Common myeloid progenitor, CD34-positive (primary cell): ENCODE measurements around the gene STRIP2.
A peak's percentile ranks its signal among the peaks of the same experiment; 100 is the strongest.
"Not testable (repeated sequence)": the region's sequence is repeated elsewhere in the genome, so short reads cannot be mapped to it uniquely, and the experiment has no call there.

ENCODE experiments used
- CTCF ChIA-PET: fragments of 350-600 bp; sonication (Branson Sonifier 250); formaldehyde crosslinking; loops from one replicate; lab custom pipeline; 2021; ENCODE audit warnings: antibody characterized with exemption; lab: Charles Lee
- POLR2A ChIA-PET: fragments of 350-600 bp; sonication (Branson Sonifier 250); formaldehyde crosslinking; loops from one replicate; lab custom pipeline; 2021; ENCODE audit warnings: antibody characterized with exemption; lab: Charles Lee
- DNase-seq, 3 donors: peaks; one replicate each; pipeline versions ENCODE4 v3.0.0 to v3.0.0-alpha.2; 2013
- H3K27ac ChIP-seq, 2 experiments: 1 replicate in 1 of 2; 2 replicates in 1 of 2; pipeline ENCODE4 v1.7.0; 2013; ENCODE audit warnings: inconsistent platforms in 2 of 2, low read length in 2 of 2, mild to moderate bottlenecking in 2 of 2, low read depth in 1 of 2, moderate library complexity in 1 of 2; ENCODE audit not compliant: severe bottlenecking in 2 of 2, insufficient read depth in 1 of 2, poor library complexity in 1 of 2
- H3K27me3 ChIP-seq, 5 experiments: replicated peaks in 2 of 5; 1 replicate in 3 of 5; 2 replicates in 2 of 5; pipeline versions ENCODE4 v1.6.1 to v1.7.0; 2013; ENCODE audit warnings: low read length in 4 of 5, mild to moderate bottlenecking in 2 of 5, moderate library complexity in 2 of 5, inconsistent platforms in 1 of 5; ENCODE audit not compliant: insufficient read depth in 5 of 5, control insufficient read depth in 4 of 5
- H3K36me3 ChIP-seq, 4 experiments: 1 replicate in 2 of 4; 2 replicates in 2 of 4; pipeline versions ENCODE4 v1.6.1 to v1.7.0; 2013; ENCODE audit warnings: low read length in 3 of 4, control low read depth in 1 of 4, mild to moderate bottlenecking in 1 of 4; ENCODE audit not compliant: control insufficient read depth in 4 of 4, insufficient read depth in 4 of 4
- H3K4me1 ChIP-seq, 4 experiments: 1 replicate in 3 of 4; 2 replicates in 1 of 4; pipeline versions ENCODE4 v1.6.1 to v1.7.1; 2013; ENCODE audit warnings: low read length in 3 of 4, mild to moderate bottlenecking in 3 of 4, control low read depth in 1 of 4, inconsistent platforms in 1 of 4, moderate library complexity in 1 of 4; ENCODE audit not compliant: control insufficient read depth in 4 of 4, insufficient read depth in 4 of 4; ENCODE audit errors: control extremely low read depth in 1 of 4
- H3K4me3 ChIP-seq, 7 experiments: 1 replicate in 4 of 7; 2 replicates in 3 of 7; pipeline versions ENCODE4 v1.5.1 to v1.7.0; 2013; ENCODE audit warnings: mild to moderate bottlenecking in 7 of 7, low read length in 6 of 7, moderate library complexity in 6 of 7, inconsistent platforms in 2 of 7, low read depth in 2 of 7, control low read depth in 1 of 7; ENCODE audit not compliant: insufficient read depth in 4 of 7, control insufficient read depth in 1 of 7; ENCODE audit errors: extremely low read depth in 1 of 7
- H3K9me3 ChIP-seq, 5 experiments: 1 replicate in 4 of 5; 2 replicates in 1 of 5; pipeline versions ENCODE4 v1.6.1 to v1.7.1; 2013; ENCODE audit warnings: low read length in 4 of 5, mild to moderate bottlenecking in 2 of 5, inconsistent platforms in 1 of 5, low read depth in 1 of 5, moderate library complexity in 1 of 5; ENCODE audit not compliant: control insufficient read depth in 4 of 5, insufficient read depth in 2 of 5; ENCODE audit errors: control extremely low read depth in 1 of 5
- WGBS: methylation state at CpG from one replicate; pipeline ENCODE4 v1.1.5; 2013; ENCODE audit not compliant: insufficient coverage; 5-methylcytosine and 5-hydroxymethylcytosine counted together

STRIP2 gene

DNA sequence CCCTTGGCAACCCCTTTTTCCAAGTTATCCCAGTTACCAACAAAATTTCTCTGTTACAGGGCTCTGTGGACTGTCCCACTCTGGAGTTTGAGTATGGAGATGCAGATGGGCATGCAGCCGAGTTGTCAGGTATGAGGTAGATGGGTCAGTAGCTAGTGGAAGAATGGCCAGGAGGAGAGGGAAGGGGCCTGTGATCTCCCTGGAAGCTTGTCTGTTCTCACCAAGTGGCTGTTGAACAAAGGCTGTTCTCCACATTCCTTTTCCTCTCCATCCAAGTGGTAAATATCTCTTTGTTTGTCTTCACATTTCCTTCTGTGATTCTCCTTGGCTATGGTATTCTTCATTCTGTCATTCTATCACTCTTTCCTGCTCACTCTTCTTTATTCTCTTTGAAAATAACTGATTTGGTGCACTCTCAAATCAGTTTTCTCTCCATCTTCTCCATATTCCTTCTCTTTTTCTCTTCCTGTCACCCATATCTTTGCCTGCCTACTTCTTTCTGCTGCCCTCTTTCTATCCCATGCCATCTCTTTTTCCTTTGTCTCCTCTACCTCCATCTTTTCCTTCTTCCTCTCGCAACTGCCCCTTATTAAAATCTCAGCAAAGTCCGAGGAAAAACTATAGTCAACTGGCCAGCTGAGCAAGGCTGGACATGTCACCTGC, 5.9 kb downstream of the STRIP2 start:
- no peaks in the 10 kb centered on the region for H3K36me3 ChIP-seq
- peak overlapping the region in 1 of 2 experiments; percentile 65 for H3K27ac ChIP-seq
- ChIA-PET CTCF (interaction anchor here (0.7 to 1.2 kb wide), 3 partner anchors 69 to 232 kb away, joined by 3 to 4 read pairs (median 3); no protein-coding TSS in a partner anchor), POLR2A (no interaction called here)
- no peak overlapping the region for H3K4me3 ChIP-seq
- no peak for DNase-seq
- peaks cover 1 to 14% (median 6%) of the 10 kb centered on the region in 4 experiments for H3K4me1 ChIP-seq
- H3K27me3 ChIP-seq, result peaks cover 0 to 16% (median 7%) of the 10 kb centered on the region in 5 experiments
- no peaks in the 10 kb centered on the region for H3K9me3 ChIP-seq
- 90% methylated on average over 2 of the region's 3 CpGs for WGBS

DNA sequence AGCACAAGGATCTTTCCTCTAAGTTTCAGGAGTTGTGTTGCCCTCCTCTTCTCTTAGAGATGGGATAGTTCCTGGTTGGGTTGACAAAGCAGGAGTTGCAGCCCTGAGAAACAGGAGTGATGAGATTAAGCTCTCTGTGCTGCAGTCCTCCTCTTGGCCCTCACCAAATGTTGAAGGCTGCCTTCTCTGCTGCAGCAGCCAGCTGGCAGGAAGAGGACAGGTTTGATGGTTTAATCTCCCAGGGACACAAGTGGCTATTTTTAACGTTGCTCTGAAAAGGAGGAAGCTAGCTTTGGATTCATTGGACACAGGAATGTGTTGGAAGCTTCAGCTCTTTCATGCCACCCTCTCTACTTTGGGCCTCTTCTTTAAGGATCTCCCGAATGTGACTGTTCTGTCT, 9.4 kb downstream of the STRIP2 start:
- no peaks in the 10 kb centered on the region for H3K27me3 ChIP-seq
- DNase-seq, result peak in 1 of 3 donors; percentile 10
- no peak overlapping the region for H3K27ac ChIP-seq
- H3K9me3 ChIP-seq, result peaks cover 0 to 4% (median 0%) of the 10 kb centered on the region in 5 experiments
- peaks cover 0 to 6% (median 0%) of the 10 kb centered on the region in 4 experiments for H3K36me3 ChIP-seq
- H3K4me3 ChIP-seq, result no peak overlapping the region
- WGBS, result 60% methylated on average over 1 of the region's 2 CpGs
- ChIA-PET POLR2A (no interaction called here), CTCF (interaction anchor here (0.8 to 1.3 kb wide), 3 partner anchors 100 to 226 kb away, joined by 3 read pairs; no protein-coding TSS in a partner anchor)
- peaks cover 0 to 10% (median 3%) of the 10 kb centered on the region in 4 experiments for H3K4me1 ChIP-seq

GRCh38 chr7:129444776-129445175, 10.5 kb downstream of the STRIP2 start:
- CTCF ChIA-PET, H3K4me1 ChIP-seq, H3K27me3 ChIP-seq, H3K36me3 ChIP-seq, H3K27ac ChIP-seq, POLR2A ChIA-PET, H3K4me3 ChIP-seq, DNase-seq: not testable (repeated sequence)
- H3K9me3 ChIP-seq, result peaks cover 0 to 12% (median 3%) of the 10 kb centered on the region in 5 experiments
- WGBS, result no CpG with 5 or more reads among the region's 5 CpGs

DNA sequence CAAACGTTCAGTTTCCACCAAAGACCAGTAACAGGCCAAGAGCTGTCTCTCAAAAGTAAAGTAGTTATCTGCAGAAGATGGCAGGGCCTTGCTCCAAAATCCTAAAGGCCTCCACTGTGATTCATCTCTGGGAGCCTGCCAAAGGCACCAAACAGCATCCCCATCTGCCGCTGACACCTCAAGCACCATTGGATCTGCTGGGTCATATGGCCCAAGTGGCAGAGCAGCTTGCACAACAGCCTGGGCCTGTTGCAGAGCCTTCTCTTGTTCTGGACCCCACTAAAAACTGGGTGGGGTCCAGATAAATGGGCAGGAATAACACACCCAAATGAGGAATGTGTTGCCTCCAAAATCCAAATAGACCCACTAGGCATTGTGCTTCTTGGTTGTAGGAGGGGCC, 12.7 kb downstream of the STRIP2 start:
- H3K36me3 ChIP-seq, H3K4me3 ChIP-seq, H3K27ac ChIP-seq, H3K4me1 ChIP-seq, POLR2A ChIA-PET, DNase-seq, H3K27me3 ChIP-seq: not testable (repeated sequence)
- H3K9me3 ChIP-seq, result peaks cover 0 to 12% (median 3%) of the 10 kb centered on the region in 5 experiments
- CTCF ChIA-PET, result interaction anchor here (0.6 to 1.0 kb wide), 2 partner anchors 36 to 527 kb away, joined by 3 read pairs; no protein-coding TSS in a partner anchor
- 50% methylated on average over 2 of the region's 2 CpGs for WGBS

DNA sequence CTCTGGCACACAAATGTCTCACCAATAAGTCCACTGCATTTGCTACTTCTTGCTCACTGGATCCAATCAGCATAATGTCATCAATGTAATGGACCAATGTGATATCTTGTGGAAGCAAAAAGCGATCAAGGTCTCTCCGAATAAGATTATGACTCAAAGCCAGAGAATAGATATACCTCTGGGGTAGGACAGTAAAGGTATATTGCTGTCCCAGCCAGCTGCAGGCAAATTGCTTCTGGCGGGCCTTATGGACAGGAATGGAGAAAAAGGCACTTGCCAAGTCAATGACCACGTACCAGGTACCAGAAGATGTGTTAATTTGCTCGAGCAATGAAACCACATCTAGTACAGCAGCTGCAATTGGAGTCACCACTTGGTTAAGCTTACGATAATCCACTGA, 13.2 kb downstream of the STRIP2 start:
- DNase-seq, H3K27me3 ChIP-seq, H3K4me3 ChIP-seq, H3K4me1 ChIP-seq, H3K27ac ChIP-seq, POLR2A ChIA-PET, H3K36me3 ChIP-seq: not testable (repeated sequence)
- CTCF ChIA-PET, result interaction anchor here (1.1 to 2.2 kb wide), 2 partner anchors 80 to 228 kb away, joined by 3 to 5 read pairs; no protein-coding TSS in a partner anchor
- 98% methylated on average over 6 of the region's 6 CpGs for WGBS
- H3K9me3 ChIP-seq, result peaks cover 0 to 12% (median 3%) of the 10 kb centered on the region in 5 experiments

DNA sequence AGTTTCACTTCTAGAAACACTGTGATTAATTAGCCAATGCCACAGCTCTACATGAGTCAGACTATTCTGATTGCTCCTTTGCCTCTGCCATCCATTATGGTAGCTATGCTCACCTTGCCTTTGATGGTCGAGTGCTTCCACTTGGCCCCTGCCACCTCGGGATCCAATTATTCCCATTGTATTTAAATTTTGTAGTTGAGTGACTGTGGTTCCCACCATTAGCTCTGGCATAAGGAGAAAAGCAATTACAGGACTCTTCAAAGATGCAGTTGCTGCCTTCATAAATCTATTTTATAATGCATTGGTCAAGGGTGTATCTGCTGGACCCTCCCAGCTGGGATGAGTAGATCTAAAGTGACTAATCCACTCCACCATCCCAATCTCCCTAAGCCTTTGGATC, 14.4 kb downstream of the STRIP2 start:
- WGBS, result no CpG with 5 or more reads among the region's 2 CpGs
- POLR2A ChIA-PET, H3K4me3 ChIP-seq: not testable (repeated sequence)

GRCh38 chr7:129450295-129450694, 16.1 kb downstream of the STRIP2 start:
- H3K4me3 ChIP-seq, result no peak overlapping the region
- H3K9me3 ChIP-seq, result peaks cover 0 to 12% (median 3%) of the 10 kb centered on the region in 5 experiments
- no peak overlapping the region for H3K27ac ChIP-seq
- CTCF ChIA-PET, result interaction anchor here (2.5 kb wide), 1 partner anchor 14 kb away, joined by 14 read pairs; no protein-coding TSS in a partner anchor
- DNase-seq, result no peak
- POLR2A ChIA-PET, result no interaction called here
- H3K4me1 ChIP-seq, result no peaks in the 10 kb centered on the region
- peaks cover 0 to 6% (median 0%) of the 10 kb centered on the region in 4 experiments for H3K36me3 ChIP-seq
- H3K27me3 ChIP-seq, result no peaks in the 10 kb centered on the region

More for the DNA sequence above, 14.4 kb downstream of the STRIP2 start:
- not testable (repeated sequence) for H3K27ac ChIP-seq, DNase-seq, H3K36me3 ChIP-seq, H3K27me3 ChIP-seq, H3K4me1 ChIP-seq
- CTCF ChIA-PET, result interaction anchor here (1.1 to 2.2 kb wide), 3 partner anchors 16 to 229 kb away, joined by 3 to 5 read pairs (median 3); no protein-coding TSS in a partner anchor
- peaks cover 0 to 12% (median 3%) of the 10 kb centered on the region in 5 experiments for H3K9me3 ChIP-seq
